GM18508 (cell line): Measurements from ENCODE around the gene PGM2L1.
"Not testable (repeated sequence)": the region's sequence is repeated elsewhere in the genome, so short reads cannot be mapped to it uniquely, and the experiment has no call there.

ENCODE experiments used
- ATAC-seq: cut with Tn5 transposase; IDR thresholded peaks from one replicate; pipeline ENCODE4 v1.9.1; 2021; ENCODE audit warnings: moderate number of reproducible peaks; ENCODE audit not compliant: insufficient read depth, unreplicated experiment

PGM2L1 gene

GRCh38 chr11:74345420-74345819, 52.8 kb downstream of the PGM2L1 start:
- ATAC-seq, result no peak

- ATAC-seq, result no peak
Measured at GRCh38 chr11:74341921-74342320, 56.3 kb downstream of the PGM2L1 start.

- ATAC-seq, result no peak
Measured at GRCh38 chr11:74339619-74340018, 58.6 kb downstream of the PGM2L1 start.

GRCh38 chr11:74338963-74339362, 59.3 kb downstream of the PGM2L1 start:
- no peak for ATAC-seq

- ATAC-seq, result no peak
Measured at GRCh38 chr11:74333193-74333592, 65.0 kb downstream of the PGM2L1 start.

GRCh38 chr11:74332291-74332690, 65.9 kb downstream of the PGM2L1 start:
- no peak for ATAC-seq

GRCh38 chr11:74331000-74331399, 67.2 kb downstream of the PGM2L1 start:
- ATAC-seq, result not testable (repeated sequence)

- ATAC-seq, result no peak
Measured at GRCh38 chr11:74330075-74330858, 68.0 kb downstream of the PGM2L1 start.

- ATAC-seq, result no peak
Measured at GRCh38 chr11:74327076-74327475, 71.2 kb downstream of the PGM2L1 start.

- ATAC-seq, result no peak
Measured at GRCh38 chr11:74326665-74327064, 71.6 kb downstream of the PGM2L1 start.

- no peak for ATAC-seq
Measured at GRCh38 chr11:74325649-74326645, 72.3 kb downstream of the PGM2L1 start.

GRCh38 chr11:74322667-74323066, 75.6 kb downstream of the PGM2L1 start:
- no peak for ATAC-seq

GRCh38 chr11:74321487-74322188, 76.6 kb downstream of the PGM2L1 start:
- ATAC-seq, result no peak

GRCh38 chr11:74320538-74320937, 77.7 kb downstream of the PGM2L1 start:
- no peak for ATAC-seq

- ATAC-seq, result no peak
Measured at GRCh38 chr11:74319139-74319816, 79.0 kb downstream of the PGM2L1 start.

- ATAC-seq, result no peak
Measured at GRCh38 chr11:74318241-74318932, 79.8 kb downstream of the PGM2L1 start.

GRCh38 chr11:74316772-74317505, 81.3 kb downstream of the PGM2L1 start:
- no peak for ATAC-seq

- ATAC-seq, result no peak
Measured at GRCh38 chr11:74312326-74312725, 85.9 kb downstream of the PGM2L1 start.
